Transverse colon (tissue), 4 donors: ENCODE results near the gene ARHGAP10.

Experiments used
- CTCF ChIP-seq, 5 experiments: fragments of 200-600 bp in 3 of 5; fragments of 450-650 bp in 2 of 5; sonication (generic) in 3 of 5; IDR thresholded peaks; 1 replicate in 2 of 5; 2 replicates in 3 of 5; pipeline ENCODE4 v1.5.1; 2016 to 2017; ENCODE audit warnings: antibody characterized with exemption in 5 of 5, inconsistent platforms in 3 of 5, mild to moderate bottlenecking in 2 of 5, moderate library complexity in 1 of 5
- EP300 ChIP-seq: sonication (generic); formaldehyde crosslinking; IDR thresholded peaks from one replicate; pipeline ENCODE4 v1.6.1; 2017; ENCODE audit warnings: antibody characterized with exemption, low read depth
- POLR2A ChIP-seq: fragments of 450-650 bp; IDR thresholded peaks from one replicate; pipeline ENCODE4 v1.6.1; 2016; ENCODE audit warnings: antibody characterized with exemption, mild to moderate bottlenecking, moderate library complexity
- POLR2AphosphoS5 ChIP-seq, 3 donors: sonication (generic); formaldehyde crosslinking; IDR thresholded peaks; one replicate each; pipeline ENCODE4 v1.6.1; 2016; ENCODE audit warnings: antibody characterized with exemption in 3 of 3

DNA sequence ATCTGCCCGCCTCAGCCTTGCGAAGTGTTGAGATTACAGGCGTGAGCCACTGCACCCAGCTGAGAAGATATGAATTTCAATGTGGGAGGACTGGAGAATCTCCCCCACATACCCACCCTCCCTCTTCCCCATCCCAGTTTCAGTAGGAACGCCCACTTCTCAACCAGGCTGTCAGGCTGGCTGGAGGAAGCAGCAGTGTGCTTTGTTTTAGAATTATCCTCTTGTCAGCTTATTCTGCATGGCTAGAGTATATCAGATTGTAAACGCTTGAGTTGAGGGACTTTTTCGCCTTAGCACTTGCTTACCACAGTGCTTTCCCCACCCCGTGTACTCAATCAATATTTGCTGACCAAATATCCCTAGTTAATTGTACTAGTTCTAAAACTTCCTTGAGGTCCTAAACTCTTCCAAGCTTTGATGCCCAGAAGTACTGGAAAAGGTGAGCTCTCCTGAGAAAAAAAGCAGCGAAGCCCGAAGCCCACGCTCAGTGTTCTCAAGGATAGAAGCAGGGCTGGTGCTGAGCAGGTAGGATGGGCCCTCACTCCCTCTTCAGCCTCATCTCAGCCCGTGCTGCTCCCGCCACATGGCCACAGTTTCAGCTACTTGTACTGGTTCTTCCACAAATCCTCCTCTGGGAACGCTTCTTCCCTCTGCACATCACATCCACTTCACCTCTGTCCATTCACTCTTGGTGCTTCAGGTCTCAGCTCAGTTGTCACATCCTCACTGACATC is 7.3 kb upstream of the ARHGAP10 start:
- no peak for TF ChIP-seq CTCF (IDR thresholded peaks at IDR 0.05)
- no peak for TF ChIP-seq POLR2AphosphoS5 (IDR thresholded peaks at IDR 0.05)
- TF ChIP-seq POLR2A = no peak
- no peak for TF ChIP-seq EP300
